DOHH2 (cell line): ENCODE data around the gene POP5.

Experiments
- H3F3A ChIP-seq: fragments of 200-600 bp; sonication (generic), shearing (Covaris generic); 2 replicates; pipeline ENCODE4 v1.6.0; 2016; ENCODE audit warnings: antibody characterized with exemption, mild to moderate bottlenecking; ENCODE audit not compliant: control insufficient read depth, insufficient read depth
- H3K27ac ChIP-seq: fragments of 200-600 bp; sonication (generic); 2 replicates; pipeline ENCODE4 v1.5.1; 2014; ENCODE audit warnings: low read depth, mild to moderate bottlenecking, low read length, moderate library complexity
- H3K27me3 ChIP-seq: fragments of 200-600 bp; sonication (generic); 2 replicates; pipeline ENCODE4 v1.6.1; 2014; ENCODE audit warnings: mild to moderate bottlenecking, low read length, mixed read lengths; ENCODE audit not compliant: control insufficient read depth
- H3K36me3 ChIP-seq: fragments of 200-600 bp; sonication (generic); 2 replicates; pipeline ENCODE4 v1.6.1; 2014; ENCODE audit warnings: mild to moderate bottlenecking, low read length, moderate library complexity, mixed read lengths; ENCODE audit not compliant: control insufficient read depth
- H3K4me1 ChIP-seq: fragments of 200-600 bp; sonication (generic); 2 replicates; pipeline ENCODE4 v1.6.1; 2014; ENCODE audit warnings: mild to moderate bottlenecking, low read length, mixed read lengths; ENCODE audit not compliant: control insufficient read depth
- H3K4me2 ChIP-seq: fragments of 200-600 bp; sonication (generic); 2 replicates; pipeline ENCODE4 v1.6.0; 2014; ENCODE audit warnings: mild to moderate bottlenecking, low read length, moderate library complexity
- H3K4me3 ChIP-seq: fragments of 200-600 bp; sonication (generic); 2 replicates; pipeline ENCODE4 v1.5.1; 2014; ENCODE audit warnings: mild to moderate bottlenecking, low read length, mixed read lengths
- H3K79me2 ChIP-seq: fragments of 200-600 bp; sonication (generic); 2 replicates; pipeline ENCODE4 v1.6.1; 2014; ENCODE audit warnings: mild to moderate bottlenecking, low read length, mixed read lengths; ENCODE audit not compliant: control insufficient read depth
- H3K9me2 ChIP-seq: fragments of 200-600 bp; sonication (generic); replicated peaks from 2 replicates; pipeline ENCODE4 v1.6.1; 2014; ENCODE audit warnings: mild to moderate bottlenecking, low read length, mixed read lengths; ENCODE audit not compliant: control insufficient read depth
- H3K9me3 ChIP-seq: fragments of 200-600 bp; sonication (generic); 2 replicates; pipeline ENCODE4 v1.6.1; 2014; ENCODE audit warnings: antibody characterized with exemption, low read length, mixed read lengths; ENCODE audit not compliant: control insufficient read depth, insufficient read depth
- H4K20me1 ChIP-seq: fragments of 200-600 bp; sonication (generic); 2 replicates; pipeline ENCODE4 v1.6.0; 2014; ENCODE audit warnings: low read depth, mild to moderate bottlenecking, antibody characterized with exemption, low read length, moderate library complexity; ENCODE audit not compliant: control insufficient read depth, insufficient read depth
- EZH2phosphoT487 ChIP-seq: fragments of 200-600 bp; sonication (generic); IDR thresholded peaks from 2 replicates; pipeline ENCODE4 v1.6.1; 2017; ENCODE audit warnings: borderline replicate concordance, mild to moderate bottlenecking, antibody characterized with exemption, low read length, moderate library complexity, mixed read lengths
- TF ChIP-seq, protein P1 (sequence below): fragments of 200-600 bp; sonication (generic); IDR thresholded peaks from one replicate; pipeline ENCODE4 v1.5.1; 2014; ENCODE audit warnings: antibody characterized with exemption, mild to moderate bottlenecking, low read depth, low read length; ENCODE audit not compliant: poor library complexity, severe bottlenecking

The POP5 gene

GRCh38 chr12:120540445-120540844 is 40.8 kb downstream of the POP5 start:
- H3K27me3 ChIP-seq, result no peaks in the 10 kb centered on the region
- H3F3A ChIP-seq, result no peaks in the 10 kb centered on the region
- H3K4me3 ChIP-seq, result no peak overlapping the region
- H3K9me2 ChIP-seq, result no peaks in the 10 kb centered on the region
- peaks cover 96% of the 10 kb centered on the region for H3K79me2 ChIP-seq
- peaks cover 36% of the 10 kb centered on the region for H3K4me1 ChIP-seq
- H3K4me2 ChIP-seq, result no peak overlapping the region
- no peak overlapping the region for H3K27ac ChIP-seq
- peaks cover 77% of the 10 kb centered on the region for H3K36me3 ChIP-seq
- H3K9me3 ChIP-seq, result no peaks in the 10 kb centered on the region
- H4K20me1 ChIP-seq, result peaks cover 28% of the 10 kb centered on the region
- no peak for TF ChIP-seq EZH2phosphoT487
- TF ChIP-seq, protein P1, sequence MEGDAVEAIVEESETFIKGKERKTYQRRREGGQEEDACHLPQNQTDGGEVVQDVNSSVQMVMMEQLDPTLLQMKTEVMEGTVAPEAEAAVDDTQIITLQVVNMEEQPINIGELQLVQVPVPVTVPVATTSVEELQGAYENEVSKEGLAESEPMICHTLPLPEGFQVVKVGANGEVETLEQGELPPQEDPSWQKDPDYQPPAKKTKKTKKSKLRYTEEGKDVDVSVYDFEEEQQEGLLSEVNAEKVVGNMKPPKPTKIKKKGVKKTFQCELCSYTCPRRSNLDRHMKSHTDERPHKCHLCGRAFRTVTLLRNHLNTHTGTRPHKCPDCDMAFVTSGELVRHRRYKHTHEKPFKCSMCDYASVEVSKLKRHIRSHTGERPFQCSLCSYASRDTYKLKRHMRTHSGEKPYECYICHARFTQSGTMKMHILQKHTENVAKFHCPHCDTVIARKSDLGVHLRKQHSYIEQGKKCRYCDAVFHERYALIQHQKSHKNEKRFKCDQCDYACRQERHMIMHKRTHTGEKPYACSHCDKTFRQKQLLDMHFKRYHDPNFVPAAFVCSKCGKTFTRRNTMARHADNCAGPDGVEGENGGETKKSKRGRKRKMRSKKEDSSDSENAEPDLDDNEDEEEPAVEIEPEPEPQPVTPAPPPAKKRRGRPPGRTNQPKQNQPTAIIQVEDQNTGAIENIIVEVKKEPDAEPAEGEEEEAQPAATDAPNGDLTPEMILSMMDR, result no peak

DNA sequence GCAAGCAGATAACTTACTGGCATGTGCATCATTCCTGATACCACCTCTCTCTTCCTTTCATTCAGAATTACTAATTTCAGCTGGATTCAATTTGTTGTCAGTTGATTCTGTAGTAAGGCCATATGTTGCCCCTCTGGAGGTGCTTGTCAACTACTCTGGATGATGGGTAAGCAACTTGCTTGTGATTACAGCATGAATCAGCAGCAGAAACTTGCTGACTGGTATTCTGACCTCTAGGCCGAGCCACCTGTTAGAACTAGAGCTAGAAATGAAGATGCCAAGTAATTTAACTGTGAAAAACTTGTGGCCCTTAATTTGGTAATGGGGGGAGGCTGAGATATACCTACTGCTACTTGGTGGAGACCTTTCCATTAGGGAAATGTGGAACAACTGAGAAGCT is 41.9 kb downstream of the POP5 start:
- H3F3A ChIP-seq, result no peaks in the 10 kb centered on the region
- H3K27ac ChIP-seq, result no peak overlapping the region
- no peaks in the 10 kb centered on the region for H3K9me2 ChIP-seq
- H3K79me2 ChIP-seq, result peaks cover 100% of the 10 kb centered on the region
- TF ChIP-seq, protein P1, result no peak
- no peak for TF ChIP-seq EZH2phosphoT487
- H3K4me1 ChIP-seq, result peaks cover 36% of the 10 kb centered on the region
- peaks cover 28% of the 10 kb centered on the region for H4K20me1 ChIP-seq
- H3K27me3 ChIP-seq, result no peaks in the 10 kb centered on the region
- peaks cover 79% of the 10 kb centered on the region for H3K36me3 ChIP-seq
- H3K9me3 ChIP-seq, result no peaks in the 10 kb centered on the region
- no peak overlapping the region for H3K4me3 ChIP-seq
- H3K4me2 ChIP-seq, result no peak overlapping the region

- Histone ChIP-seq H3K36me3 (peaks cover 72% of the 10 kb centered on the region), H3K4me2 (peak overlapping the region; percentile 94), H3K9me2 (no peaks in the 10 kb centered on the region), H3K27ac (no peak overlapping the region; the same call in 1 of the 2 replicates), H4K20me1 (peaks cover 28% of the 10 kb centered on the region), H3K4me1 (peaks cover 39% of the 10 kb centered on the region), H3K9me3 (no peaks in the 10 kb centered on the region), H3K27me3 (no peaks in the 10 kb centered on the region), H3F3A (no peaks in the 10 kb centered on the region), H3K4me3 (peak overlapping the region; percentile 88), H3K79me2 (peaks cover 95% of the 10 kb centered on the region)
- TF ChIP-seq EZH2phosphoT487, result no peak
- TF ChIP-seq, protein P1, result no peak
These were observed 42.7 kb downstream of the POP5 start for GRCh38 chr12:120538281-120539156.
